SU-DHL-6 (cell line): Measurements from ENCODE around the gene GUCA2A.

Source experiments
- H2AFZ ChIP-seq: fragments of 200-600 bp; sonication (generic); 2 replicates; pipeline ENCODE4 v1.6.1; 2014; ENCODE audit warnings: low read depth, mild to moderate bottlenecking, moderate library complexity, mixed read lengths, antibody characterized with exemption, low read length; ENCODE audit not compliant: severe bottlenecking
- H3F3A ChIP-seq: fragments of 200-600 bp; shearing (Covaris generic); 2 replicates; pipeline ENCODE4 v1.6.0; 2016; ENCODE audit warnings: antibody characterized with exemption, mild to moderate bottlenecking; ENCODE audit not compliant: insufficient read depth
- H3K27ac ChIP-seq: fragments of 200-600 bp; sonication (generic); 2 replicates; pipeline ENCODE4 v1.5.1; 2016; ENCODE audit warnings: low read depth, mild to moderate bottlenecking, low read length, moderate library complexity, mixed read lengths
- H3K27me3 ChIP-seq: fragments of 200-600 bp; sonication (generic), shearing (Covaris generic); 2 replicates; pipeline ENCODE4 v1.6.0; 2014; ENCODE audit warnings: mild to moderate bottlenecking, low read length
- H3K36me3 ChIP-seq: fragments of 200-600 bp; sonication (generic); 2 replicates; pipeline ENCODE4 v1.6.1; 2014; ENCODE audit warnings: mild to moderate bottlenecking, low read length, mixed read lengths
- H3K4me2 ChIP-seq: fragments of 300-600, 200-600 bp; shearing (Covaris generic), sonication (generic); 2 replicates; pipeline ENCODE4 v1.6.0; 2014; ENCODE audit warnings: low read length, low read depth, mild to moderate bottlenecking; ENCODE audit not compliant: poor library complexity, severe bottlenecking
- H3K4me3 ChIP-seq: fragments of 200-600 bp; sonication (generic); 2 replicates; pipeline ENCODE4 v1.5.1; 2014; ENCODE audit warnings: antibody characterized with exemption, low read length, mild to moderate bottlenecking, mixed read lengths; ENCODE audit not compliant: insufficient read depth, poor library complexity, severe bottlenecking
- H3K79me2 ChIP-seq: fragments of 200-600 bp; sonication (generic); 2 replicates; pipeline ENCODE4 v1.6.1; 2014; ENCODE audit warnings: mild to moderate bottlenecking, low read length, moderate library complexity; ENCODE audit not compliant: insufficient read depth
- H3K9ac ChIP-seq: fragments of 200-600 bp; sonication (generic); 2 replicates; pipeline ENCODE4 v1.7.0; 2014; ENCODE audit warnings: mild to moderate bottlenecking, low read length
- H3K9me2 ChIP-seq: fragments of 200-600 bp; sonication (generic); replicated peaks from 2 replicates; pipeline ENCODE4 v1.6.1; 2014; ENCODE audit warnings: low read length; ENCODE audit not compliant: insufficient read depth
- H3K9me3 ChIP-seq: fragments of 200-600 bp; sonication (generic); 2 replicates; pipeline ENCODE4 v1.6.1; 2014; ENCODE audit warnings: low read length, mixed read lengths; ENCODE audit not compliant: insufficient read depth
- H4K20me1 ChIP-seq: fragments of 200-600 bp; sonication (generic); 2 replicates; pipeline ENCODE4 v1.6.1; 2014; ENCODE audit warnings: low read depth, mild to moderate bottlenecking, antibody characterized with exemption, low read length, moderate library complexity, mixed read lengths
- EZH2phosphoT487 ChIP-seq: fragments of 200-600 bp; sonication (generic), shearing (Covaris generic); conservative IDR thresholded peaks from 2 replicates; pipeline ENCODE4 v1.6.1; 2018; ENCODE audit warnings: mild to moderate bottlenecking, antibody characterized with exemption, low read length, moderate library complexity, mixed read lengths
- TF ChIP-seq, protein P1 (sequence below): fragments of 200-600 bp; sonication (generic); IDR thresholded peaks from one replicate; pipeline ENCODE4 v1.5.1; 2017; ENCODE audit warnings: antibody characterized with exemption, mild to moderate bottlenecking, low read length, moderate library complexity; ENCODE audit not compliant: insufficient read depth, poor library complexity, severe bottlenecking

GUCA2A gene

GRCh38 chr1:42133390-42133789, 31.2 kb downstream of the GUCA2A start:
- Histone ChIP-seq H3K9me2 (no peaks in the 10 kb centered on the region), H3K9ac (no peak overlapping the region), H4K20me1 (no peaks in the 10 kb centered on the region), H3F3A (no peaks in the 10 kb centered on the region), H3K79me2 (no peaks in the 10 kb centered on the region), H3K27ac (no peak overlapping the region), H3K4me3 (no peak overlapping the region), H2AFZ (no peak overlapping the region), H3K9me3 (no peaks in the 10 kb centered on the region), H3K4me2 (no peak overlapping the region), H3K27me3 (no peaks in the 10 kb centered on the region), H3K36me3 (no peaks in the 10 kb centered on the region)
- TF ChIP-seq, protein P1, sequence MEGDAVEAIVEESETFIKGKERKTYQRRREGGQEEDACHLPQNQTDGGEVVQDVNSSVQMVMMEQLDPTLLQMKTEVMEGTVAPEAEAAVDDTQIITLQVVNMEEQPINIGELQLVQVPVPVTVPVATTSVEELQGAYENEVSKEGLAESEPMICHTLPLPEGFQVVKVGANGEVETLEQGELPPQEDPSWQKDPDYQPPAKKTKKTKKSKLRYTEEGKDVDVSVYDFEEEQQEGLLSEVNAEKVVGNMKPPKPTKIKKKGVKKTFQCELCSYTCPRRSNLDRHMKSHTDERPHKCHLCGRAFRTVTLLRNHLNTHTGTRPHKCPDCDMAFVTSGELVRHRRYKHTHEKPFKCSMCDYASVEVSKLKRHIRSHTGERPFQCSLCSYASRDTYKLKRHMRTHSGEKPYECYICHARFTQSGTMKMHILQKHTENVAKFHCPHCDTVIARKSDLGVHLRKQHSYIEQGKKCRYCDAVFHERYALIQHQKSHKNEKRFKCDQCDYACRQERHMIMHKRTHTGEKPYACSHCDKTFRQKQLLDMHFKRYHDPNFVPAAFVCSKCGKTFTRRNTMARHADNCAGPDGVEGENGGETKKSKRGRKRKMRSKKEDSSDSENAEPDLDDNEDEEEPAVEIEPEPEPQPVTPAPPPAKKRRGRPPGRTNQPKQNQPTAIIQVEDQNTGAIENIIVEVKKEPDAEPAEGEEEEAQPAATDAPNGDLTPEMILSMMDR = no peak
- TF ChIP-seq EZH2phosphoT487 = no peak

GRCh38 chr1:42130061-42130660, 34.4 kb downstream of the GUCA2A start:
- Histone ChIP-seq H3K9me3 (no peaks in the 10 kb centered on the region), H3K4me3 (no peak overlapping the region), H3K27me3 (no peaks in the 10 kb centered on the region), H4K20me1 (no peaks in the 10 kb centered on the region), H3F3A (no peaks in the 10 kb centered on the region), H3K79me2 (no peaks in the 10 kb centered on the region), H3K36me3 (no peaks in the 10 kb centered on the region), H3K27ac (no peak overlapping the region), H3K9ac (no peak overlapping the region), H3K4me2 (no peak overlapping the region), H3K9me2 (no peaks in the 10 kb centered on the region), H2AFZ (no peak overlapping the region)
- TF ChIP-seq EZH2phosphoT487 = no peak
- TF ChIP-seq, protein P1 = no peak

GRCh38 chr1:42128964-42129363, 35.6 kb downstream of the GUCA2A start:
- H3K4me3 ChIP-seq = no peak overlapping the region
- H4K20me1 ChIP-seq = no peaks in the 10 kb centered on the region
- no peaks in the 10 kb centered on the region for H3K79me2 ChIP-seq
- no peaks in the 10 kb centered on the region for H3F3A ChIP-seq
- no peak overlapping the region for H3K9ac ChIP-seq
- no peak overlapping the region for H3K27ac ChIP-seq
- H3K4me2 ChIP-seq = no peak overlapping the region
- no peaks in the 10 kb centered on the region for H3K9me3 ChIP-seq
- TF ChIP-seq, protein P1 = no peak
- no peak for TF ChIP-seq EZH2phosphoT487
- H2AFZ ChIP-seq = no peak overlapping the region
- no peaks in the 10 kb centered on the region for H3K36me3 ChIP-seq
- H3K9me2 ChIP-seq = no peaks in the 10 kb centered on the region
- H3K27me3 ChIP-seq = no peaks in the 10 kb centered on the region
